Rectal smooth muscle tissue (tissue), 1 donor: ENCODE measurements around the gene AHSA1.
"Not testable (repeated sequence)": the region's sequence is repeated elsewhere in the genome, so short reads cannot be mapped to it uniquely, and the experiment has no call there.

Experiments used
- H3K27ac ChIP-seq: one replicate; pipeline ENCODE4 v1.7.0; 2013; ENCODE audit warnings: low read depth, low read length, inconsistent platforms
- H3K27me3 ChIP-seq: one replicate; pipeline ENCODE4 v1.7.0; 2013; ENCODE audit warnings: low read length; ENCODE audit not compliant: control insufficient read depth, insufficient read depth
- H3K36me3 ChIP-seq: one replicate; pipeline ENCODE4 v1.7.0; 2013; ENCODE audit warnings: low read length; ENCODE audit not compliant: control insufficient read depth, insufficient read depth
- H3K4me1 ChIP-seq: one replicate; pipeline ENCODE4 v1.7.0; 2013; ENCODE audit warnings: low read length; ENCODE audit not compliant: control insufficient read depth, insufficient read depth
- H3K4me3 ChIP-seq: one replicate; pipeline ENCODE4 v1.7.0; 2013; ENCODE audit warnings: low read length
- H3K9ac ChIP-seq: one replicate; pipeline ENCODE4 v1.7.0; 2013; ENCODE audit warnings: low read length

The AHSA1 gene

DNA sequence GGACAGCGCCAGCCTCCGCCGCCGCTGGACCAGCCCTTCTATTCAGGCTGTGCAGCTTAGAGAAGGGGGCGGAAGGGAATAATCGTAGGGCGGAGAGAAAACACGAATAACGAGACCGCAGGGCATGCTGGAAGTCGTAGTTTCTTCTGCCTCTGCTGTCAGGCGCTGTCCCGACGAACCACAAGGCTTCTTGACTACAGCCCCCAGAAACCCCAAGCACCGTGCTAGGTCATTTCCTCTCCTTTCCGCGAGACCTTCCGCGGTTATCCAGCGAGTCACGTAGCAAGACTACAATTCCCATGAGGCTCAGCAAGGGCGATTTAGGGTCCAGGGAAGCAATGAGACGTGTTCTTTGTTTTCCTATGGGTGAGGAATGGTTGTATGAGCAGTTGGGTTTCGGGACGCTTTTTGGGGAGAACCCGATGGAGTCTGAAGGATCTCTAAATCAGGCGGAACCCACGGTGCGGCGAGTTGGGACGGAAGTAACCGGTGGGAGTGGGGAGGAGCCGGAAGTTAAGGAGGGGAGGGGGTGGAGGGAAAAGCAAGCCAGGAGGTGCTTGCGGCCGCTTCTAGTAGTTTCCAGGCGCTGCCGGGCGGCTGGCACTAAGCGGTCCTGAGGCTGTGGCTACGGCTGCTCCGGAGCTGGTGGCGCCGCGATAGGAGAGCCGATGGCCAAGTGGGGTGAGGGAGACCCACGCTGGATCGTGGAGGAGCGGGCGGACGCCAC lies at the start of gene AHSA1, which contains the start of gene VIPAS39:
AHSA1 (plus strand) TSS at position 572 of the 727 bp plus-strand sequence; CDS start at position 669, 97 bp downstream.
VIPAS39 (minus strand) TSS at position 80 of the 727 bp plus-strand sequence. CDS start 3,499 bp downstream, outside the sequence.
- Histone ChIP-seq H3K4me1 (peaks cover 12% of the 10 kb centered on the region), H3K4me3 (peak within 1 kb of the TSS; percentile 100), H3K9ac (peak within 1 kb of the TSS; percentile 96), H3K27ac (peak within 1 kb of the TSS; percentile 97), H3K27me3 (no peaks in the 10 kb centered on the region), H3K36me3 (peaks cover 19% of the 10 kb centered on the region)

DNA sequence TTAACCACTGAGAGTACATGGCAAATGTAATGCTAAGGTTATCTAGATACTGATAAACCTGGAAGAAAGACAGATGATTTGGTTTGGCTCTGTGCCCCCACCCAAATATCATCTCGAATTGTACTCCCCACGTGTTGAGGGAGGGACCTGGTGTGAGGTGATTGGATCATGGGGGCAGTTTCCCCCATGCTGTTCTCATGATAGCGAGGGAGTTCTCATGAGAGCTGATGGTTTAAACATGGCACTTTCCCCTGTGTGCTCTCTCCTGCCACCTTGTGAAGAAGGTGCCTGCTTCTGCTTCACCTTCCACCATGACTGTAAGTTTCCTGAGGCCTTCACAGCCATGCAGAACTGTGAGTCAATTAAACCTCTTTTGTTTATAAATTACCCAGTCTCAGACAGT lies 48.8 kb upstream of the AHSA1 start:
- H3K27ac ChIP-seq, result no peak overlapping the region
- H3K27me3 ChIP-seq, result no peaks in the 10 kb centered on the region
- H3K36me3 ChIP-seq, result no peaks in the 10 kb centered on the region
- H3K9ac ChIP-seq, result no peak overlapping the region
- H3K4me3 ChIP-seq, result no peak overlapping the region
- H3K4me1 ChIP-seq, result no peaks in the 10 kb centered on the region

DNA sequence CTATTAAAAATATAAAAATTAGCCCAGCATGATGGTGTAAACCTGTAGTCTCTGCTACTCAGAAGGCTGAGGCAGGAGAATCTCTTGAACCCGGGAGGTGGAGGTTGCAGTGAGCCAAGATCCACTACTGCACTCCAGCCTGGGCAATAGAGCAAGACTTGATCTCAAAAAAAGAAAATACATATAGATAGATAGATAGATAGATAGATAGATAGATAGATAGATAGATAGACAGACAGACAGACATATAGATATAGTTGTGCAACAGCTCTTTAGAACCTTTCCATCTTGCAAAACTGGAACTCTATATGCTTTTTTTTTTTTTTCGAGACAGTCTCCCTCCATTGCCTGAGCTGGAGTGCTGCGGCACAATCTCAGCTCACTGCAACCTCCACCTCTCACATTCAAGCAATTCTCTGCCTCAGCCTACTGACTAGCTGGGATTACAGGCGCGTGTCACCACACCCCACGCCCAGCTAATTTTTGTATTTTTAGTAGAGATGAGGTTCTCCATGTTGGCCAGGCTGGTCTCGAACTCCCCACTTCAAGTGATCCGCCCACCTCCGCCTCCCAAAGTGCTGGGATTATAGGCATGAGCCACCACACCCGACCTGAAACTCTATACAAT lies 42.4 kb upstream of the AHSA1 start:
- H3K4me3 ChIP-seq, H3K9ac ChIP-seq, H3K27me3 ChIP-seq, H3K27ac ChIP-seq, H3K4me1 ChIP-seq, H3K36me3 ChIP-seq: not testable (repeated sequence)

DNA sequence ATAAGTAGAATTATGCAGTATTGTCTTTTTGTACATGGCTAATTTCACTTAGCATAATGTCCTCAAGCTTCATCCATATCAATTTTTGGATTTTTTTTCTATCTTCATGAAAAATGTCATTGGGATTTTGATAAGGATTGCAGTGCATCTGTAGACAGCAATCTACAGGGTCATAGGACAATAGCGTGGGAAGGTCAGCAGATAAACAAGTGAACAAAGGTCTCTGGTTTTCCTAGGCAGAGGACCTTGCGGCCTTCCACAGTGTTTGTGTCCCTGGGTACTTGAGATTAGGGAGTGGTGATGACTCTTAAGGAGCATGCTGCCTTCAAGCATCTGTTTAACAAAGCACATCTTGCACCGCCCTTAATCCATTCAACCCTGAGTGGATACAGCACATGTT lies 41.8 kb upstream of the AHSA1 start:
- not testable (repeated sequence) for H3K4me3 ChIP-seq, H3K4me1 ChIP-seq, H3K9ac ChIP-seq, H3K27ac ChIP-seq, H3K27me3 ChIP-seq, H3K36me3 ChIP-seq

DNA sequence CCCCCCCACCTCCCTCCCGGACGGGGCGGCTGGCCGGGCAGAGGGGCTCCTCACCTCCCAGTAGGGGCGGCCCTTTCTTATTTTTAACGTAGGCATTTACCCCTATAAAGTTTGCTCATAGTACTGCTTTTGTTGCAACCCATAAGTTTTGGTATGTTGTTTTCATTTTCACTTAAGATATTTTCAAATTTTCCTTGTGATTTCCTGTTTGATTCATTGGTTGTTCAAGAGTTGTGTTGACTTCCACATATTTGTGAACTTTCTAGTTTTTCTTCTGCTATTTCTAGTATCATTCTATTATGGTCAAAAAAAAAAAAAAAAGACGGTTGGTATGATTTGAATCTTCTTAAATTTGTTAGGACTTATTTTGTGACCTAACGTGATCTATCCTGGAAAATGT lies 41.1 kb upstream of the AHSA1 start:
- Histone ChIP-seq H3K27ac (no peak overlapping the region), H3K27me3 (no peaks in the 10 kb centered on the region), H3K36me3 (no peaks in the 10 kb centered on the region), H3K4me1 (no peaks in the 10 kb centered on the region), H3K4me3 (no peak overlapping the region), H3K9ac (no peak overlapping the region)

DNA sequence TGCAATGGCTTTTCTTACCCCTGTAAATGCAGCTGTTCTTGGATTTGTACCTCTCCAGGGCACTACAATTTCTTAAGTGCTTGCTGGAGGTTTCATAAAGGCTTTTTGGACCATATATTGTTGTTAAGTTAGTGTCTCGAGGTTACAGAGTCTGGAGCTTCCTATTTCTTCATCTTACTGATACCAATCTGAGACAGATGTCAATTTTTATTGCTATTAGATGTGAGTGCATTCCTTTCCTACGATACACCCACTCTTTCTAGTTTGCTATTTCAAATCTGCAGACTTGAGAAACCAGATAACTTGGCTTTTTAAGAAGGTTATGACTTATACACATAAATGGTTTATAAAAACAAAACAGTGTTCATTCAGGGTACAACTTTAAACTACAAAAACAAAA lies 36.7 kb upstream of the AHSA1 start:
- no peak overlapping the region for H3K4me3 ChIP-seq
- H3K4me1 ChIP-seq, result no peaks in the 10 kb centered on the region
- no peak overlapping the region for H3K9ac ChIP-seq
- H3K27ac ChIP-seq, result no peak overlapping the region
- peaks cover 11% of the 10 kb centered on the region for H3K36me3 ChIP-seq
- H3K27me3 ChIP-seq, result no peaks in the 10 kb centered on the region

DNA sequence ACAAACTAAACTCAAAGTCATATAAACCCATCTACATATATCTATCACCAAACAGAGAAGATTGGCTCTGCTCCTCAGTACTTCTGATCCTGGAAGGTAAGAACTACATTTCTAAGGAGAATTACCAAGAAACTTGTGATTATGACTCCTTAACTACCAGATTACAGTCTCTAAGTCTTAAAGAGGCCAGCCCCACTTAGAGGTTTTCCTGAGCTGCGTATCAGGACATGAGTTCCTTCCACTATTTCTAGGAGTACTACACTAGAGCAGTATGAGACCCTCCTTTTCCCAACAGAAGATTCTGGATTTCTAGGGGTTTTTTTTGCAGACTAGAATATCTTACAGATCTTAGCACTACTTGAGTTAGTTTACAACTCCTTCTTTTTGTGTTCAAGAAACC lies 34.5 kb upstream of the AHSA1 start, which contains the start of gene NOXRED1:
NOXRED1 (minus strand) TSS at position 101 of the 400 bp plus-strand sequence. CDS start 634 bp downstream, outside the sequence.
- no peak within 1 kb of the TSS for H3K9ac ChIP-seq
- no peak within 1 kb of the TSS for H3K4me3 ChIP-seq
- no peak within 1 kb of the TSS for H3K27ac ChIP-seq
- H3K27me3 ChIP-seq, result no peaks in the 10 kb centered on the region
- H3K36me3 ChIP-seq, result peaks cover 28% of the 10 kb centered on the region
- no peaks in the 10 kb centered on the region for H3K4me1 ChIP-seq

DNA sequence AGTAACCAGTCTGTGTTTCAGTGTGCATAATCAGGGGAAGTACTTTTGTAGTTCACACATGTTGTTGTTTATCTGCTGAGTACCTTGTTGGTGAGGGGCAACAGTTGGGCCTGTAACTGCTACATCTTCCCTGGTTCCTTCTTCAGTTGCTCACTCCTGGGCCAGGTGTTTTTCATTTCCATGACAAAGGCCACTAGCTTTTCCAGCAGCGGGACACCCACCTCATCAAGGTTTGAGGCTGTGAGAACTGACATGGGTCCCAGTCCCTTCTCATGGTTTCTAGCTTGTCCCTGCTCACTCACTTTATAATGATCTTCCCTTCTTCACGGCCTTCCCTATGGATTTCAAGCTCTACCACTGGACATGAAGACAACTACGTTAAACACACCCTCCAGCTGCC lies 33.0 kb upstream of the AHSA1 start:
- Histone ChIP-seq H3K4me3 (no peak overlapping the region), H3K4me1 (no peaks in the 10 kb centered on the region), H3K27me3 (no peaks in the 10 kb centered on the region), H3K27ac (no peak overlapping the region), H3K9ac (no peak overlapping the region), H3K36me3 (peaks cover 40% of the 10 kb centered on the region)

DNA sequence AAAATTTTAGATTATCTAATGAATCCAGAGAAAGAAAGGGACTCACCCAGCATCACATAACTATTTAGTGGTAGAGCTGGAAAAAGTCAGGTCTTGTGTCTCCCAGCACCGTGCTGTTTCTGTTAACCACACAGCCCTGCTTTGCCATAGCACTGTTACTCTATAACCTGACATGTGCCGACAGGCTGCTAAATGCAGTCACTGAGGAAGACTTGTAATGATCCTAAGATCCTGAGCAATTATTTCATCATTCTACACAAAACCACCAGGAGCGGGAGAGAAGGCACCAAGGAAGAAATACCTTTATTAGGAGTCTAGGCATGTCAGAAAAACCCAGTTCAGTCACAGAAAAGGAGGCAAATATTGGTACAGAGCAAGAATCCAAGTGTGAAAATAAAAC lies 31.5 kb upstream of the AHSA1 start:
- Histone ChIP-seq H3K9ac (no peak overlapping the region), H3K4me3 (no peak overlapping the region), H3K27me3 (no peaks in the 10 kb centered on the region), H3K4me1 (no peaks in the 10 kb centered on the region), H3K36me3 (peaks cover 40% of the 10 kb centered on the region), H3K27ac (no peak overlapping the region)

DNA sequence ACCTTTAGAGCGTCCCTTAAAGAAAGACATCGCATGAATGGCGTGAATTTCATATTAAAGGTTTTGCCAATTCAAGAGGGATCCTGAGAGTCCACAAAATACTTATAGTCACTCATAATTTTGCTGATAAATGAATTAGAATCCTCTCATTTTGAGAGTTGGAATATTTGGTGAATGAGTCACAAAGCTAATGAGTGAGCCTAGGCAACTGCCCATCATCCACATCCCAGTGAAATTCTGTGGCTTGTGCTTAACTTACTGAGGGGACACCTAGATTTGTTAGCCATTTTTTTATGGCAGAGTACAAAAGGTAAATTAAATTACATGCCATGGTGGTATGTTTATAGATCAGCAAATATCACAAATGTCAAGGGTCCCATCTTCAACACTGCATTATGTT lies 21.9 kb upstream of the AHSA1 start:
- Histone ChIP-seq H3K4me1 (no peaks in the 10 kb centered on the region), H3K27ac (no peak overlapping the region), H3K27me3 (no peaks in the 10 kb centered on the region), H3K9ac (no peak overlapping the region), H3K36me3 (peaks cover 20% of the 10 kb centered on the region), H3K4me3 (no peak overlapping the region)

DNA sequence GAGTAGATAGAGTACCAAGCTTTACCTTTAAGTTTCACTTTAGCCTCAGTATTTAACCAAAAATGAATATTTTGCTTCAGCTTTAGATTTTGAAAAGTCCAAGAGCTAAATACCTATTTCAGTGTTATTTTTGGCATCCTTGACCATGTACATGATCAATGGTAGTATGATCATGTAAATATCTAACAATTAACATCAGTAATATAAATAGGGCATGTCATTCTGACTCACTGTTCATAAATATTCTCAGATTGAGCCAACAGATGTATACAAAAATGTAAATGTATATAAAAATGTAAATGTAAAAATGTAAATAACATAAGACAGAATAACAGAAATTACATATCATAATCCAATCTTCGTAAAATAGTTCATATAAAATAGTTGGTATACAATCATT lies 19.3 kb upstream of the AHSA1 start:
- H3K36me3 ChIP-seq, result peaks cover 31% of the 10 kb centered on the region
- H3K4me1 ChIP-seq, result no peaks in the 10 kb centered on the region
- H3K27ac ChIP-seq, result no peak overlapping the region
- no peak overlapping the region for H3K4me3 ChIP-seq
- H3K9ac ChIP-seq, result no peak overlapping the region
- no peaks in the 10 kb centered on the region for H3K27me3 ChIP-seq

DNA sequence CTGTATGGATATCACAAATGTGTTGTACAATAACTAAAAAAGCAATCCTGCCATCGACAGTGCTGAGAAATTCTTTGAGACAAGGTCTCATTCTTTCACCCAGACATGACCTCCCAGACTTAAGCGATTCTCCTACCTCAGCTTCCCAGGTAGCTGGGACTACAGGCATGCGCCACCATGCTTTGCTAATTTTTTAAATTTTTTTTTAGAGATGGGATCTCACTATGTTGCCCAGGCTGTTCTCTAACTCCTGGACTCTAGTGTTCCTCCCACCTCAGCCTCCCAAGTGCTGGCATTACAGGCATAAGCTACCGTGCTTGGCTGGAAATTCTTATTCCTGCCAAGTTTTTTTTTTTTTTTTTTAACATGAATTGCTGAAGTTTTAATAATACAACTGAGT lies 18.0 kb upstream of the AHSA1 start:
- H3K9ac ChIP-seq, result no peak overlapping the region
- no peaks in the 10 kb centered on the region for H3K4me1 ChIP-seq
- H3K4me3 ChIP-seq, result no peak overlapping the region
- peaks cover 31% of the 10 kb centered on the region for H3K36me3 ChIP-seq
- H3K27ac ChIP-seq, result no peak overlapping the region
- H3K27me3 ChIP-seq, result no peaks in the 10 kb centered on the region

DNA sequence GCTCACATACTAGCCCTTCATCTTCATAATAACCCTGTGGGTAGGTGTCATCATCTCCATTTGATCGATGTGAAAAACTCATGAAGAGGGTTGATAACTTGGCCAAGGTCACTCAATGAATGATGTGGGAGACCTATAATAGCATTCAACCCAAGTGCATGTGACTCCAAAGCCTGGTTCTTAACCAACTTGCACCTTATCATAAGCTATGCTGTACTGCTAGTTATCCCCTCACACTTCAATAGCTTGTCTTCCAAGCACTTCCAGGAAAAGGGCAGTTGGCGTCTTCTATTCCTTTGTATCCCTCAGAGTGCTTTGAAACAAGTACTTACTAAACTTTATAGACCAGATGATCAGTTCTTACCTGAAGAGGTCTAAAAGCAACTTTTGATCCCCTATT lies 15.7 kb upstream of the AHSA1 start:
- Histone ChIP-seq H3K4me3 (no peak overlapping the region), H3K27me3 (no peaks in the 10 kb centered on the region), H3K27ac (no peak overlapping the region), H3K4me1 (no peaks in the 10 kb centered on the region), H3K9ac (no peak overlapping the region), H3K36me3 (peaks cover 22% of the 10 kb centered on the region)
